Measurements from ENCODE around the gene AMDHD1. TPM values are rescaled to one million over a fixed set of nuclear protein-coding genes. Genes with fewer than 3 reads are reported as not detected.

The AMDHD1 gene, protein sequence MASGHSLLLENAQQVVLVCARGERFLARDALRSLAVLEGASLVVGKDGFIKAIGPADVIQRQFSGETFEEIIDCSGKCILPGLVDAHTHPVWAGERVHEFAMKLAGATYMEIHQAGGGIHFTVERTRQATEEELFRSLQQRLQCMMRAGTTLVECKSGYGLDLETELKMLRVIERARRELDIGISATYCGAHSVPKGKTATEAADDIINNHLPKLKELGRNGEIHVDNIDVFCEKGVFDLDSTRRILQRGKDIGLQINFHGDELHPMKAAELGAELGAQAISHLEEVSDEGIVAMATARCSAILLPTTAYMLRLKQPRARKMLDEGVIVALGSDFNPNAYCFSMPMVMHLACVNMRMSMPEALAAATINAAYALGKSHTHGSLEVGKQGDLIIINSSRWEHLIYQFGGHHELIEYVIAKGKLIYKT
- 0.11 and 0.14 TPM in 2 replicates for polyA plus RNA-seq (2013)

DNA sequence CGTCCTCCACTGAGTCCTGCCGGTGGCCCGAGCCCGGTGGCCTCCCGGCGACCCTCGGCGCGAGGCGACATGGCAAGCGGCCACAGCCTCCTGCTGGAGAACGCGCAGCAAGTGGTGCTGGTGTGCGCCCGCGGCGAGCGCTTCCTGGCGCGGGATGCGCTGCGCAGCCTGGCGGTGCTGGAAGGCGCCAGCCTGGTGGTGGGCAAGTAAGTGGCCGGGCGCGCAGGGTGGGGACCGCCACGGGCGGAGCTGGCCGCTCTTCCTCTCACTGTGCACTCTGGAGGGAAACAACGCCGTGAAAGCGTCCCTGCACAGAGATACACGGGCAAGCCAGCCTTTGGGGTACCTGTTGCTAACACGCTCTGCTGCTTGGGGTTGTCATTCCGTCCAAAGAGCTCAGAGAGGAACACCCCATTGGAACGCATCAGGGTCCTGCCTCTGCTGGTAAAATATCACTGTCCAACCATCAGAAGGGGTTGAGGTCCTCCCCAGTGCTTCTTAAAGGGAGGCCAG, at the start of gene AMDHD1:
AMDHD1 (plus strand) TSS at position 2 of the 513 bp plus-strand sequence; CDS start at position 70, 68 bp downstream.
- H3K79me2 ChIP-seq (ENCODE audit: control insufficient read depth, insufficient read depth, low read length, poor library complexity) = no peaks in the 10 kb centered on the region
- peak in 1 of 2 donors; percentile 37 for DNase-seq
- peak within 1 kb of the TSS; percentile 44 for H4K8ac ChIP-seq (ENCODE audit: low read depth, low read length)
- H2BK12ac ChIP-seq (ENCODE audit: low read length) = no peak within 1 kb of the TSS
- H3K4me1 ChIP-seq (ENCODE audit: control insufficient read depth in 1 of 2, insufficient read depth in 2 of 2, low read length in 2 of 2) = peaks cover 3% of the 10 kb centered on the region in 2 experiments
- peak within 1 kb of the TSS; percentile 59 for H3K14ac ChIP-seq (ENCODE audit: low read length)
- no peak within 1 kb of the TSS for H2BK120ac ChIP-seq (ENCODE audit: insufficient read depth, low read length, poor library complexity)
- no peak within 1 kb of the TSS for H4K91ac ChIP-seq (ENCODE audit: low read depth, low read length)
- no peak within 1 kb of the TSS for H3K18ac ChIP-seq (ENCODE audit: low read length)
- H3K4me2 ChIP-seq (ENCODE audit: low read length) = peak within 1 kb of the TSS; percentile 84
- no peaks in the 10 kb centered on the region for H3K9me3 ChIP-seq (ENCODE audit: insufficient read depth, low read depth, low read length)
- peaks cover 4% of the 10 kb centered on the region for H3K79me1 ChIP-seq (ENCODE audit: low read length)
- peak within 1 kb of the TSS; percentile 11 for H4K12ac ChIP-seq (ENCODE audit: low read depth, low read length)
- no peak within 1 kb of the TSS for H2BK5ac ChIP-seq (ENCODE audit: low read depth, low read length, poor library complexity)
- H3K23ac ChIP-seq (ENCODE audit: low read length) = no peak within 1 kb of the TSS
- no peaks in the 10 kb centered on the region for H3K36me3 ChIP-seq (ENCODE audit: control insufficient read depth in 1 of 2, insufficient read depth in 2 of 2, low read length in 2 of 2)
- peaks cover 4% of the 10 kb centered on the region for H3K27me3 ChIP-seq (ENCODE audit: insufficient read depth, low read length)
- H2AFZ ChIP-seq (ENCODE audit: insufficient read depth, low read length, poor library complexity) = peak within 1 kb of the TSS; percentile 55
- WGBS (ENCODE audit: extremely low coverage, insufficient coverage, insufficient read length) = no CpG with 5 or more reads among the region's 38 CpGs
- H3K4me3 ChIP-seq (ENCODE audit: low read depth, low read length) = peak within 1 kb of the TSS; percentile 72
- H3K9ac ChIP-seq (ENCODE audit: low read length) = no peak within 1 kb of the TSS
- H3K27ac ChIP-seq (ENCODE audit: low read depth, low read length) = no peak within 1 kb of the TSS
- H3K4ac ChIP-seq (ENCODE audit: low read depth, low read length) = no peak within 1 kb of the TSS
- no peak within 1 kb of the TSS for H2AK5ac ChIP-seq (ENCODE audit: low read length)

DNA sequence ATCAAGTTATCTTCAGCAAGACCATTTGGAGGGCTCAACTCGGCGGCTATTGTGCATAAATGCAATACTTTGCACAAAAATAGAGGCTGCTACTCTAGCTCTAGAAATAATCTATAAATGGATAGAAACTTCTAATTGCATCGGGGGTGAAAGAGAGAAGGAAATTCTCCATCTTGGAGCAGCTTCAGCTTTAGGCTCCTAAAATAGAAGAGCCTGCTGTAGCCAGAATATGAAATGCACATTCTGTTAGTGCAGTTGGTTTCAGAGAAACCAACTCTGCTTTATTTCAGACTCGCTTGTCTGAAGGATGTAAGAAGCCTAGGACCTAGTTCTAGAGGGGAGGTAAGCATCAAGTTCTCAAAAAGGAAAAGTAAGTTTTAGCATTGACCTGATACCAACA, 46.3 kb upstream of the AMDHD1 start:
- no peak overlapping the region for H4K12ac ChIP-seq (ENCODE audit: low read depth, low read length)
- DNase-seq = no peak
- no peak overlapping the region for H2BK120ac ChIP-seq (ENCODE audit: insufficient read depth, low read length, poor library complexity)
- no peaks in the 10 kb centered on the region for H3K79me1 ChIP-seq (ENCODE audit: low read length)
- H3K4ac ChIP-seq (ENCODE audit: low read depth, low read length) = no peak overlapping the region
- no peaks in the 10 kb centered on the region for H3K4me1 ChIP-seq (ENCODE audit: control insufficient read depth in 1 of 2, insufficient read depth in 2 of 2, low read length in 2 of 2)
- no peak overlapping the region for H2BK12ac ChIP-seq (ENCODE audit: low read length)
- no peaks in the 10 kb centered on the region for H3K36me3 ChIP-seq (ENCODE audit: control insufficient read depth in 1 of 2, insufficient read depth in 2 of 2, low read length in 2 of 2)
- no peak overlapping the region for H2AK5ac ChIP-seq (ENCODE audit: low read length)
- H4K91ac ChIP-seq (ENCODE audit: low read depth, low read length) = no peak overlapping the region
- H2BK5ac ChIP-seq (ENCODE audit: low read depth, low read length, poor library complexity) = no peak overlapping the region
- H3K27me3 ChIP-seq (ENCODE audit: insufficient read depth, low read length) = no peaks in the 10 kb centered on the region
- H2AFZ ChIP-seq (ENCODE audit: insufficient read depth, low read length, poor library complexity) = no peak overlapping the region
- H3K27ac ChIP-seq (ENCODE audit: low read depth, low read length) = no peak overlapping the region
- no peak overlapping the region for H3K18ac ChIP-seq (ENCODE audit: low read length)
- no peak overlapping the region for H4K8ac ChIP-seq (ENCODE audit: low read depth, low read length)
- no peak overlapping the region for H3K9ac ChIP-seq (ENCODE audit: low read length)
- H3K9me3 ChIP-seq (ENCODE audit: insufficient read depth, low read depth, low read length) = no peaks in the 10 kb centered on the region
- WGBS (ENCODE audit: extremely low coverage, insufficient coverage, insufficient read length) = no CpG with 5 or more reads among the region's 4 CpGs
- H3K4me2 ChIP-seq (ENCODE audit: low read length) = no peak overlapping the region
- no peak overlapping the region for H3K14ac ChIP-seq (ENCODE audit: low read length)
- no peaks in the 10 kb centered on the region for H3K79me2 ChIP-seq (ENCODE audit: control insufficient read depth, insufficient read depth, low read length, poor library complexity)
- H3K4me3 ChIP-seq (ENCODE audit: low read depth, low read length) = no peak overlapping the region
- H3K23ac ChIP-seq (ENCODE audit: low read length) = no peak overlapping the region

DNA sequence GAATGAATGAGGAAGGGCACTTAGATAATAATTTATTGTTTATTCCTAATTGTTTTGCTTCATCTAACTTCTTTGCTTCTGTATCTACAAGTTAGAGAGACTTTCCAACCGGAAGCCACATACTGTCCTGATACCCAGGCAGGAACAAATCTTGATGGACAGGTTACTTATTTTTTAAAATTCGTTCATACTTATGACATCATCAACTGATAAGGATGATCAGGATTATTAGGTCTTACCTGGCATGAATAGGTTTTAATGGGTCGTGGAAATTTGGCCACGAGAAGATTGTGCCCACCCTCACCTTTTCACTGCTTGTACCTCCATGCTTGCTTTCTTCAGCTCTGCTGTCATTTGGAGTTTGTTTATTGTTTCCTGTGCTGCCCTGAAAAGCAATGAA, 45.0 kb upstream of the AMDHD1 start:
- Histone ChIP-seq H4K91ac (ENCODE audit: low read depth, low read length) (no peak overlapping the region), H4K12ac (ENCODE audit: low read depth, low read length) (no peak overlapping the region), H3K79me2 (ENCODE audit: control insufficient read depth, insufficient read depth, low read length, poor library complexity) (no peaks in the 10 kb centered on the region), H2BK5ac (ENCODE audit: low read depth, low read length, poor library complexity) (no peak overlapping the region), H3K4me3 (ENCODE audit: low read depth, low read length) (no peak overlapping the region), H3K27ac (ENCODE audit: low read depth, low read length) (no peak overlapping the region), H3K9ac (ENCODE audit: low read length) (no peak overlapping the region), H3K18ac (ENCODE audit: low read length) (no peak overlapping the region), H3K4me1 (ENCODE audit: control insufficient read depth in 1 of 2, insufficient read depth in 2 of 2, low read length in 2 of 2) (no peaks in the 10 kb centered on the region), H3K4me2 (ENCODE audit: low read length) (no peak overlapping the region), H3K4ac (ENCODE audit: low read depth, low read length) (no peak overlapping the region), H3K79me1 (ENCODE audit: low read length) (no peaks in the 10 kb centered on the region), H2AK5ac (ENCODE audit: low read length) (no peak overlapping the region), H3K9me3 (ENCODE audit: insufficient read depth, low read depth, low read length) (no peaks in the 10 kb centered on the region), H3K36me3 (ENCODE audit: control insufficient read depth in 1 of 2, insufficient read depth in 2 of 2, low read length in 2 of 2) (no peaks in the 10 kb centered on the region), H2BK12ac (ENCODE audit: low read length) (no peak overlapping the region), H3K14ac (ENCODE audit: low read length) (no peak overlapping the region), H3K23ac (ENCODE audit: low read length) (no peak overlapping the region), H4K8ac (ENCODE audit: low read depth, low read length) (no peak overlapping the region), H2BK120ac (ENCODE audit: insufficient read depth, low read length, poor library complexity) (no peak overlapping the region), H3K27me3 (ENCODE audit: insufficient read depth, low read length) (no peaks in the 10 kb centered on the region), H2AFZ (ENCODE audit: insufficient read depth, low read length, poor library complexity) (no peak overlapping the region)
- WGBS (ENCODE audit: extremely low coverage, insufficient coverage, insufficient read length) = no CpG with 5 or more reads among the region's 4 CpGs
- DNase-seq = no peak

DNA sequence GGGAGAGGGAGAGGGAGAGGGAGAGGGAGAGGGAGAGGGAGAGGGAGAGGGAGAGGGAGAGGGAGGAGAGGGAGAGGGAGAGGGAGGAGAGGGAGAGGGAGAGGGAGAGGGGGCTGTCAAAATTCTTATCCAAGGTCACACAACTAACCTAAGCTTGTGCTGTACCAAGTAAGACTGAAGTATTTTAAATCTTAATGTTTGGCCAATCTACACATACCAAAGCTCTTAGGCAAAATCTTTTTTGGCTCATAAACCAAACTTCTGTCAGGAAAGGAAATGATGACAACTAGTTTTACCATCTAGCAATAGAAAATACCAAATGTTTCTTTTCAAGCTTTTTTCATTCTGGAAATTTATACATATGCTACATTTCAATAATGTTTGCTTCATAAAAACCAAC, 34.6 kb upstream of the AMDHD1 start:
- Histone ChIP-seq H2AFZ (ENCODE audit: insufficient read depth, low read length, poor library complexity) (no peak overlapping the region), H3K79me2 (ENCODE audit: control insufficient read depth, insufficient read depth, low read length, poor library complexity) (no peaks in the 10 kb centered on the region)
- DNase-seq = no peak

More for the DNA sequence above, 34.6 kb upstream of the AMDHD1 start:
- Histone ChIP-seq H3K9me3 (ENCODE audit: insufficient read depth, low read depth, low read length) (no peaks in the 10 kb centered on the region), H3K36me3 (ENCODE audit: control insufficient read depth in 1 of 2, insufficient read depth in 2 of 2, low read length in 2 of 2) (no peaks in the 10 kb centered on the region), H3K4me1 (ENCODE audit: control insufficient read depth in 1 of 2, insufficient read depth in 2 of 2, low read length in 2 of 2) (no peaks in the 10 kb centered on the region), H4K91ac (ENCODE audit: low read depth, low read length) (no peak overlapping the region), H3K18ac (ENCODE audit: low read length) (no peak overlapping the region), H2AK5ac (ENCODE audit: low read length) (no peak overlapping the region), H3K23ac (ENCODE audit: low read length) (no peak overlapping the region), H3K4me2 (ENCODE audit: low read length) (no peak overlapping the region), H2BK120ac (ENCODE audit: insufficient read depth, low read length, poor library complexity) (no peak overlapping the region), H3K9ac (ENCODE audit: low read length) (no peak overlapping the region), H3K4me3 (ENCODE audit: low read depth, low read length) (no peak overlapping the region), H4K8ac (ENCODE audit: low read depth, low read length) (no peak overlapping the region), H3K4ac (ENCODE audit: low read depth, low read length) (no peak overlapping the region), H3K27ac (ENCODE audit: low read depth, low read length) (no peak overlapping the region), H3K27me3 (ENCODE audit: insufficient read depth, low read length) (no peaks in the 10 kb centered on the region), H2BK5ac (ENCODE audit: low read depth, low read length, poor library complexity) (no peak overlapping the region), H2BK12ac (ENCODE audit: low read length) (no peak overlapping the region), H4K12ac (ENCODE audit: low read depth, low read length) (no peak overlapping the region), H3K79me1 (ENCODE audit: low read length) (no peaks in the 10 kb centered on the region), H3K14ac (ENCODE audit: low read length) (no peak overlapping the region)
